Aortic smooth muscle cell (primary cell): ENCODE measurements around the gene KIT. TPM values are rescaled to one million over a fixed set of nuclear protein-coding genes. Genes with fewer than 3 reads are reported as not detected.

ENCODE experiments used
- total RNA-seq: library from RNA; depleted of rRNA; stranded (reverse); fragments of >200 nt; gene quantifications from 2 replicates; pipeline ENCODE4 v1.2.3, GENCODE V29; 2014

Gene KIT
- 1.1 and 1.3 TPM in 2 replicates for total RNA-seq

GRCh38 chr4:54657551-54658251 lies at the start of gene KIT:
Gene KIT, plus strand, starts transcription at chr4:54657957. Its CDS starts 58 bp downstream, at chr4:54658015.

